Gastrocnemius medialis (tissue), 4 donors: ENCODE measurements around the gene TSPAN15.

Source experiments
- CTCF ChIP-seq, 5 experiments: fragments of 450-650 bp in 3 of 5; fragments of 200-600 bp in 2 of 5; sonication (generic) in 2 of 5; IDR thresholded peaks in 4 of 5; conservative IDR thresholded peaks in 1 of 5; 1 replicate in 4 of 5; 2 replicates in 1 of 5; pipeline ENCODE4 v1.5.1; 2016 to 2019; ENCODE audit warnings: antibody characterized with exemption in 5 of 5, mild to moderate bottlenecking in 3 of 5, moderate library complexity in 3 of 5
- POLR2A ChIP-seq, 2 donors: fragments of 450-650 bp; IDR thresholded peaks; one replicate each; pipeline ENCODE4 v1.6.1; 2017; ENCODE audit warnings: antibody characterized with exemption in 2 of 2, mild to moderate bottlenecking in 2 of 2, moderate library complexity in 2 of 2

GRCh38 chr10:69458430-69459100 is 7.3 kb downstream of the TSPAN15 start:
- TF ChIP-seq CTCF (IDR thresholded peaks at IDR 0.05 in 4 of 5, conservative IDR thresholded peaks at IDR 0.05 in 1 of 5) = no peak
- TF ChIP-seq POLR2A (IDR thresholded peaks at IDR 0.05) = no peak
